H1 (cell line): ENCODE data around the gene ERP44. TPM values are rescaled to one million over a fixed set of nuclear protein-coding genes. Genes with fewer than 3 reads are reported as not detected.

Source experiments
- CTCF ChIA-PET: fragments of 300-600 bp; sonication (Branson Sonifier 250); formaldehyde crosslinking; loops from one replicate; lab custom pipeline; 2021; ENCODE audit not compliant: partially characterized antibody; lab: Charles Lee
- POLR2A ChIA-PET: fragments of 300-600 bp; sonication (Branson Sonifier 250); formaldehyde crosslinking; loops from one replicate; lab custom pipeline; 2021; ENCODE audit warnings: inconsistent platforms; ENCODE audit not compliant: partially characterized antibody; lab: Charles Lee
- DNase-seq, 2 experiments: peaks; one replicate each; pipeline versions ENCODE4 v3.0.0 to v3.0.0-alpha.2; 2010 to 2022; ENCODE audit warnings: low spot score in 2 of 2, low read depth in 1 of 2, mixed read lengths in 1 of 2
- FAIRE-seq: peaks from 2 replicates; lab custom pipeline; 2011; peaks lifted over from hg19 to GRCh38; lab: Jason Lieb, UNC
- H2AFZ ChIP-seq: 2 replicates; pipeline ENCODE4 v1.8.1; 2012; ENCODE audit warnings: low read length, inconsistent platforms
- H2AK5ac ChIP-seq: 2 replicates; pipeline ENCODE4 v1.6.1; 2013; ENCODE audit warnings: low read depth, low read length
- H2BK120ac ChIP-seq: replicated peaks from 2 replicates; pipeline ENCODE3; 2013; ENCODE audit warnings: low read depth, low read length, inconsistent platforms
- H2BK12ac ChIP-seq: 2 replicates; pipeline ENCODE4 v1.6.1; 2013; ENCODE audit warnings: low read depth, low read length
- H2BK15ac ChIP-seq: 2 replicates; pipeline ENCODE4 v1.6.1; 2013; ENCODE audit warnings: low read length
- H2BK20ac ChIP-seq: 2 replicates; pipeline ENCODE4 v1.6.1; 2013; ENCODE audit warnings: low read length
- H2BK5ac ChIP-seq: 2 replicates; pipeline ENCODE4 v1.6.1; 2013; ENCODE audit warnings: low read depth, low read length
- H3K14ac ChIP-seq: 2 replicates; pipeline ENCODE4 v1.6.1; 2013; ENCODE audit warnings: inconsistent platforms; ENCODE audit not compliant: insufficient read length
- H3K18ac ChIP-seq: 2 replicates; pipeline ENCODE4 v1.6.1; 2013; ENCODE audit warnings: low read length; ENCODE audit errors: extremely low read depth
- H3K23ac ChIP-seq: 2 replicates; pipeline ENCODE4 v1.6.1; 2013; ENCODE audit warnings: inconsistent platforms; ENCODE audit not compliant: insufficient read length
- H3K23me2 ChIP-seq: 2 replicates; pipeline ENCODE4 v1.6.1; 2013; ENCODE audit warnings: low read depth, low read length
- H3K27ac ChIP-seq: 2 replicates; pipeline ENCODE4 v1.6.1; 2011; ENCODE audit warnings: low read depth, low read length, inconsistent platforms
- H3K27me3 ChIP-seq, 4 experiments: replicated peaks in 1 of 4; 1 replicate in 1 of 4; 2 replicates in 3 of 4; pipeline versions ENCODE4 v1.6.1 to v1.8.1; 2011 to 2013; ENCODE audit warnings: low read length in 3 of 4, mild to moderate bottlenecking in 3 of 4, inconsistent platforms in 2 of 4, mixed read lengths in 2 of 4, moderate library complexity in 1 of 4; ENCODE audit not compliant: control insufficient read depth in 3 of 4, insufficient read depth in 3 of 4; ENCODE audit errors: extremely low read depth in 1 of 4
- H3K36me3 ChIP-seq, 4 experiments: 2 replicates each; pipeline versions ENCODE4 v1.6.1 to v1.8.1; 2011 to 2013; ENCODE audit warnings: mild to moderate bottlenecking in 4 of 4, low read length in 3 of 4, moderate library complexity in 2 of 4, control low read depth in 1 of 4, inconsistent platforms in 1 of 4; ENCODE audit not compliant: insufficient read depth in 4 of 4, control insufficient read depth in 2 of 4
- H3K4ac ChIP-seq: replicated peaks from 2 replicates; pipeline ENCODE3; 2013; ENCODE audit warnings: low read length, low read depth, mixed read lengths, inconsistent platforms; ENCODE audit not compliant: insufficient read length
- H3K4me1 ChIP-seq, 4 experiments: replicated peaks in 1 of 4; 1 replicate in 1 of 4; 2 replicates in 3 of 4; pipeline versions ENCODE4 v1.6.1 to v1.8.1; 2011 to 2013; ENCODE audit warnings: low read length in 3 of 4, inconsistent platforms in 2 of 4, mixed read lengths in 1 of 4; ENCODE audit not compliant: insufficient read depth in 4 of 4, control insufficient read depth in 3 of 4
- H3K4me2 ChIP-seq, 2 experiments: 2 replicates each; pipeline versions ENCODE4 v1.6.1 to v1.8.1; 2011 to 2013; ENCODE audit warnings: low read depth in 2 of 2, low read length in 2 of 2, control low read depth in 1 of 2, inconsistent platforms in 1 of 2, mild to moderate bottlenecking in 1 of 2; ENCODE audit not compliant: insufficient read depth in 1 of 2
- H3K4me3 ChIP-seq, 4 experiments: fragments of 200-600, 300-600 bp in 1 of 4; sonication (generic), shearing (Covaris generic), sonication (Bioruptor Twin) in 1 of 4; 2 replicates each; pipeline versions ENCODE4 v1.5.1 to v1.8.1; 2011 to 2016; ENCODE audit warnings: low read length in 4 of 4, low read depth in 3 of 4, control low read depth in 2 of 4, inconsistent platforms in 2 of 4, mild to moderate bottlenecking in 2 of 4, mixed read lengths in 1 of 4, moderate library complexity in 1 of 4; ENCODE audit not compliant: insufficient read depth in 2 of 4; ENCODE audit errors: extremely low read depth in 1 of 4
- H3K56ac ChIP-seq: replicated peaks from 2 replicates; pipeline ENCODE3; 2013; ENCODE audit warnings: low read depth, mild to moderate bottlenecking, mixed read lengths, low read length, inconsistent platforms; ENCODE audit not compliant: insufficient read length
- H3K79me1 ChIP-seq: 2 replicates; pipeline ENCODE4 v1.6.1; 2013; ENCODE audit warnings: low read depth, low read length, control low read depth
- H3K79me2 ChIP-seq, 2 experiments: 2 replicates each; pipeline versions ENCODE4 v1.6.1 to v1.8.1; 2012 to 2013; ENCODE audit warnings: low read length in 2 of 2, mild to moderate bottlenecking in 2 of 2, inconsistent platforms in 1 of 2; ENCODE audit not compliant: insufficient read depth in 2 of 2, control insufficient read depth in 1 of 2
- H3K9ac ChIP-seq, 4 experiments: replicated peaks in 1 of 4; 1 replicate in 1 of 4; 2 replicates in 3 of 4; pipeline versions ENCODE4 v1.6.1 to v1.8.1; 2011 to 2013; ENCODE audit warnings: low read depth in 3 of 4, low read length in 3 of 4, control low read depth in 2 of 4, mild to moderate bottlenecking in 2 of 4, moderate library complexity in 2 of 4, inconsistent platforms in 1 of 4; ENCODE audit errors: extremely low read depth in 1 of 4
- H3K9me3 ChIP-seq, 2 experiments: 2 replicates each; pipeline versions ENCODE4 v1.6.1 to v1.8.1; 2012 to 2013; ENCODE audit warnings: mild to moderate bottlenecking in 2 of 2, moderate library complexity in 2 of 2, control low read depth in 1 of 2, inconsistent platforms in 1 of 2, low read depth in 1 of 2, low read length in 1 of 2, mixed read lengths in 1 of 2; ENCODE audit not compliant: insufficient read depth in 2 of 2
- H4K20me1 ChIP-seq, 2 experiments: replicated peaks in 1 of 2; 2 replicates each; pipeline versions ENCODE3 to v1.8.1; 2011 to 2013; ENCODE audit warnings: inconsistent platforms in 2 of 2, low read length in 2 of 2, mild to moderate bottlenecking in 1 of 2; ENCODE audit not compliant: insufficient read depth in 2 of 2, control insufficient read depth in 1 of 2
- H4K5ac ChIP-seq: 2 replicates; pipeline ENCODE4 v1.6.1; 2013; ENCODE audit warnings: low read length, low read depth, mixed read lengths, inconsistent platforms; ENCODE audit not compliant: insufficient read length
- H4K8ac ChIP-seq: 2 replicates; pipeline ENCODE4 v1.8.0; 2013; ENCODE audit warnings: mild to moderate bottlenecking, moderate library complexity, low read length, inconsistent platforms; ENCODE audit not compliant: insufficient read depth; ENCODE audit errors: extremely low read depth
- H4K91ac ChIP-seq: replicated peaks from 2 replicates; pipeline ENCODE3; 2013; ENCODE audit warnings: low read length, mixed read lengths, inconsistent platforms; ENCODE audit not compliant: insufficient read length
- ASH2L ChIP-seq: fragments of 200-600, 300-600 bp; sonication (generic); IDR thresholded peaks from one replicate; pipeline ENCODE4 v1.7.1; 2017; ENCODE audit warnings: low read length
- BRCA1 ChIP-seq: IDR thresholded peaks from 2 replicates; pipeline ENCODE4 v1.6.1; 2012; ENCODE audit warnings: low read depth, low read length, improper control_type of control experiment
- CBX5 ChIP-seq: fragments of 300-800, 300-1000 bp; sonication (generic); IDR thresholded peaks from 2 replicates; pipeline ENCODE4 v1.7.1; 2016; ENCODE audit warnings: antibody characterized with exemption, low read length, low read depth
- CEBPB ChIP-seq: IDR thresholded peaks from 2 replicates; pipeline ENCODE4 v1.6.1; 2012; ENCODE audit warnings: low read depth, low read length
- GTF2F1 ChIP-seq: IDR thresholded peaks from 2 replicates; pipeline ENCODE4 v1.6.1; 2012; ENCODE audit warnings: low read depth, low read length, improper control_type of control experiment, borderline replicate concordance
- JUND ChIP-seq: IDR thresholded peaks from 2 replicates; pipeline ENCODE4 v1.6.1; 2011; ENCODE audit warnings: mild to moderate bottlenecking, improper control_type of control experiment, low read length
- RAD21 ChIP-seq, 2 experiments: IDR thresholded peaks in 1 of 2; conservative IDR thresholded peaks in 1 of 2; 2 replicates each; pipeline ENCODE4 v1.6.1; 2011; ENCODE audit warnings: low read depth in 2 of 2, low read length in 2 of 2, improper control_type of control experiment in 1 of 2, inconsistent platforms in 1 of 2, mild to moderate bottlenecking in 1 of 2, moderate library complexity in 1 of 2
- RFX5 ChIP-seq: IDR thresholded peaks from 2 replicates; pipeline ENCODE4 v1.6.1; 2011; ENCODE audit warnings: low read depth, low read length, improper control_type of control experiment, borderline replicate concordance
- RNF2 ChIP-seq: fragments of 200-900, 300-1000 bp; sonication (generic); IDR thresholded peaks from 2 replicates; pipeline ENCODE4 v1.7.1; 2016; ENCODE audit warnings: borderline replicate concordance, low read depth, mild to moderate bottlenecking, antibody characterized with exemption, low read length; ENCODE audit not compliant: poor library complexity, severe bottlenecking; ENCODE audit errors: missing control alignments
- SAP30 ChIP-seq: fragments of 300-600 bp; sonication (generic); IDR thresholded peaks from 2 replicates; pipeline ENCODE4 v1.7.1; 2012; ENCODE audit warnings: low read length, moderate library complexity, mild to moderate bottlenecking, inconsistent platforms; ENCODE audit not compliant: insufficient read depth, insufficient replicate concordance
- SIRT6 ChIP-seq: IDR thresholded peaks from one replicate; pipeline ENCODE4 v1.7.1; 2012; ENCODE audit warnings: low read length, inconsistent platforms
- SRF ChIP-seq: IDR thresholded peaks from 2 replicates; pipeline ENCODE4 v1.6.1; 2011; ENCODE audit warnings: mild to moderate bottlenecking, low read depth, low read length, moderate library complexity
- ZNF274 ChIP-seq: IDR thresholded peaks from 2 replicates; pipeline ENCODE4 v1.7.0; 2012; ENCODE audit warnings: low read length, borderline replicate concordance; ENCODE audit errors: extremely low read depth
- WGBS, 2 experiments: shearing (Covaris generic) in 1 of 2; methylation state at CpG; one replicate each; pipeline versions ENCODE4 v1.1.6 to v1.1.7; 2013 to 2015; ENCODE audit warnings: low lambda C conversion rate in 2 of 2, mixed read lengths in 2 of 2, inconsistent platforms in 1 of 2, low coverage in 1 of 2, missing lambda C conversion rate in 1 of 2; ENCODE audit not compliant: insufficient replicate concordance in 2 of 2, insufficient coverage in 1 of 2, insufficient read length in 1 of 2; ENCODE audit errors: extremely low coverage in 1 of 2, missing lambda C conversion rate in 1 of 2; 5-methylcytosine and 5-hydroxymethylcytosine counted together
- polyA plus RNA-seq, 7 experiments: library from polyadenylated mRNA; depleted of rRNA in 3 of 7; stranded (reverse) in 5 of 7; unstranded in 2 of 7; fragments of >200 nt in 5 of 7; fragments of 200-250 nt in 2 of 7; gene quantifications; 1 replicate in 5 of 7; 2 replicates in 1 of 7; 4 replicates in 1 of 7; pipeline versions ENCODE4 v1.2.1 to v1.2.3, GENCODE V29; 2011 to 2013; ENCODE audit warnings: missing spikeins in 2 of 7, mixed read lengths in 2 of 7
- total RNA-seq: library from RNA; stranded (reverse); fragmentation: NEBNext Ultra II Directional; extraction: Animal tissue kit (Norgen Biotek cat#: 25700); gene quantifications from 2 replicates; pipeline ENCODE4 v1.2.1, GENCODE V29; 2021

Gene ERP44
- total and polyA plus RNA-seq, 2 of the 8 experiments (the other 6 are each of a cell fraction or from before 2014, with no cell fraction given), result 5.7 to 15.6 TPM

DNA sequence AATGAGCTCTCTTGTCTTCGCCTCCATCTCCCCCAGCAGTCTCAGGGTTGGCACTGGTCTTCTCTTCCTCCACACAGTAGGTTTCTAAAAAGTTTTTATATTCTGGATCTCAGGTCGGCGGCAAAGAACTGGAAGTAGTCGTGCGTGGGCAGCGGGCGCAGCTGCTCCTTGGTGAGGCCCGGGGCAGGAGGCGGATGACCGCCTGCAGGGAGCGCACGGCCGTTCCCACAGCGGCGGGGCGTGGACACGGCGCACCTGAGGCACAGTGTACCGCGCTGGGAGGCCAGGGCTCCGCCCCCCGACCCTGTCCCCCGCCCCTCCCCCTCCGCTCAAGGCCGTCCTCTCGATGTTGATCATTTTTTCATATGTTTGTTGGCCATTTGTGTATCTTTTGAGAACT is 99.9 kb downstream of the ERP44 start:
- Histone ChIP-seq H4K8ac (no peak overlapping the region), H4K5ac (no peak overlapping the region), H2BK12ac (no peak overlapping the region), H3K4me2 (no peak overlapping the region), H2BK120ac (no peak overlapping the region), H3K4ac (no peak overlapping the region), H3K9me3 (no peaks in the 10 kb centered on the region), H4K91ac (no peak overlapping the region), H2BK20ac (no peak overlapping the region), H3K27me3 (no peaks in the 10 kb centered on the region), H3K56ac (no peak overlapping the region), H3K23me2 (no peaks in the 10 kb centered on the region), H3K79me2 (no peaks in the 10 kb centered on the region), H2BK5ac (no peak overlapping the region), H3K4me1 (no peaks in the 10 kb centered on the region; a peak in 1 of 7 replicates), H4K20me1 (no peaks in the 10 kb centered on the region), H2AK5ac (no peak overlapping the region), H3K36me3 (no peaks in the 10 kb centered on the region), H3K79me1 (no peaks in the 10 kb centered on the region), H3K14ac (no peak overlapping the region), H3K9ac (no peak overlapping the region), H3K23ac (no peak overlapping the region), H2BK15ac (no peak overlapping the region), H3K4me3 (no peak overlapping the region), H3K18ac (no peak overlapping the region), H2AFZ (no peak overlapping the region), H3K27ac (no peak overlapping the region)
- FAIRE-seq (no peak), DNase-seq (no peak)
- ChIA-PET CTCF (interaction anchor here (0.6 to 2.1 kb wide), 6 partner anchors 10 to 325 kb away, joined by 3 to 6 read pairs (median 4); no protein-coding TSS in a partner anchor), POLR2A (no interaction called here)
- TF ChIP-seq ASH2L, result no peak
- TF ChIP-seq ZNF274, result no peak
- no peak for TF ChIP-seq SAP30
- TF ChIP-seq RFX5, result no peak
- TF ChIP-seq BRCA1, result no peak
- no peak for TF ChIP-seq RAD21 (IDR thresholded peaks at IDR 0.05 in 1 of 2, conservative IDR thresholded peaks at IDR 0.05 in 1 of 2; ENCODE audit: low read depth in 2 of 2, low read length in 2 of 2)
- TF ChIP-seq SRF, result no peak
- TF ChIP-seq SIRT6, result no peak
- no peak for TF ChIP-seq GTF2F1
- no peak for TF ChIP-seq JUND
- no peak for TF ChIP-seq RNF2
- no peak for TF ChIP-seq CEBPB
- TF ChIP-seq CBX5, result no peak
- 94% methylated on average over 7 of the region's 26 CpGs; no CpG with 5 or more reads in 1 of the 2 experiments for WGBS, 2 experiments
